ENCODE measurements around the gene UTP11. TPM values are rescaled to one million over a fixed set of nuclear protein-coding genes. Genes with fewer than 3 reads are reported as not detected.

The UTP11 gene
- total RNA-seq, 1 experiment from 2014 or later: 47.5 TPM

GRCh38 chr1:38000529-38001455, 11.7 kb upstream of the UTP11 start:
- no peak for DNase-seq (ENCODE audit: extremely low read depth, low read depth)

GRCh38 chr1:38003261-38004250, 9.0 kb upstream of the UTP11 start:
- DNase-seq (ENCODE audit: extremely low read depth, low read depth): no peak

- no peak for DNase-seq (ENCODE audit: extremely low read depth, low read depth)
These were observed 8.0 kb upstream of the UTP11 start for GRCh38 chr1:38004284-38005108.

- DNase-seq (ENCODE audit: extremely low read depth, low read depth): no peak
These were observed 7.1 kb upstream of the UTP11 start, which contains the start of gene FHL3 for GRCh38 chr1:38005195-38006007. Gene FHL3 (minus strand): TSS chr1:38005514. CDS start chr1:37999412, 6,102 bp downstream.

- no peak for DNase-seq (ENCODE audit: extremely low read depth, low read depth)
These were observed 6.3 kb upstream of the UTP11 start for GRCh38 chr1:38006008-38006828.

GRCh38 chr1:38009088-38009840, 3.3 kb upstream of the UTP11 start:
- no peak for DNase-seq (ENCODE audit: extremely low read depth, low read depth)

- no peak for DNase-seq (ENCODE audit: extremely low read depth, low read depth)
These were observed 2.7 kb upstream of the UTP11 start for GRCh38 chr1:38009841-38010180.

- no peak for DNase-seq (ENCODE audit: extremely low read depth, low read depth)
These were observed 691 bp downstream of the UTP11 start for GRCh38 chr1:38013227-38013622.

GRCh38 chr1:38014171-38014570, 1.6 kb downstream of the UTP11 start:
- DNase-seq (ENCODE audit: extremely low read depth, low read depth): no peak

GRCh38 chr1:38014724-38015424, 2.3 kb downstream of the UTP11 start:
- no peak for DNase-seq (ENCODE audit: extremely low read depth, low read depth)

- no peak for DNase-seq (ENCODE audit: extremely low read depth, low read depth)
These were observed 3.6 kb downstream of the UTP11 start for GRCh38 chr1:38015978-38016725.

GRCh38 chr1:38018864-38019343, 6.4 kb downstream of the UTP11 start:
- DNase-seq (ENCODE audit: extremely low read depth, low read depth): no peak

- DNase-seq (ENCODE audit: extremely low read depth, low read depth): no peak
These were observed 7.9 kb downstream of the UTP11 start for GRCh38 chr1:38020396-38020795.

GRCh38 chr1:38021969-38022368, 9.4 kb downstream of the UTP11 start:
- DNase-seq (ENCODE audit: extremely low read depth, low read depth): no peak

GRCh38 chr1:38022810-38023209, 10.3 kb downstream of the UTP11 start:
- DNase-seq (ENCODE audit: extremely low read depth, low read depth): no peak

GRCh38 chr1:38025233-38025632, 12.7 kb downstream of the UTP11 start:
- no peak for DNase-seq (ENCODE audit: extremely low read depth, low read depth)

Data from NCI-H460 (cell line).